Ishikawa (cell line): ENCODE data around the gene TRAPPC3L.

Experiments
- CEBPB ChIP-seq: IDR thresholded peaks from 2 replicates; pipeline ENCODE4 v1.6.1; 2012
- CREB1 ChIP-seq: IDR thresholded peaks from 2 replicates; pipeline ENCODE4 v1.6.1; 2012; ENCODE audit warnings: low read depth
- EGR1 ChIP-seq: IDR thresholded peaks from 2 replicates; pipeline ENCODE4 v1.6.1; 2012
- EP300 ChIP-seq: IDR thresholded peaks from 2 replicates; pipeline ENCODE4 v1.6.1; 2012; ENCODE audit warnings: borderline replicate concordance
- FOXM1 ChIP-seq: IDR thresholded peaks from 2 replicates; pipeline ENCODE4 v1.6.1; 2012; ENCODE audit warnings: low read depth, borderline replicate concordance
- NFIC ChIP-seq: IDR thresholded peaks from 2 replicates; pipeline ENCODE4 v1.6.1; 2012
- RAD21 ChIP-seq: IDR thresholded peaks from 2 replicates; pipeline ENCODE4 v1.6.1; 2012; ENCODE audit warnings: low read depth
- TAF1 ChIP-seq: IDR thresholded peaks from 2 replicates; pipeline ENCODE4 v1.6.1; 2012; ENCODE audit warnings: low read depth, mild to moderate bottlenecking
- TCF12 ChIP-seq: IDR thresholded peaks from 2 replicates; pipeline ENCODE4 v1.6.1; 2012; ENCODE audit warnings: low read depth
- TEAD4 ChIP-seq: IDR thresholded peaks from 2 replicates; pipeline ENCODE4 v1.6.1; 2012
- YY1 ChIP-seq: IDR thresholded peaks from 2 replicates; pipeline ENCODE4 v1.6.1; 2012; ENCODE audit warnings: low read depth
- ZBTB7A ChIP-seq: IDR thresholded peaks from 2 replicates; pipeline ENCODE4 v1.6.1; 2012; ENCODE audit warnings: low read depth
- TF ChIP-seq, protein P1 (sequence below): IDR thresholded peaks from 2 replicates; pipeline ENCODE4 v1.6.1; 2012
- TF ChIP-seq, protein P2 (sequence below): IDR thresholded peaks from 2 replicates; pipeline ENCODE4 v1.6.1; 2012
- TF ChIP-seq, protein P3 (sequence below): IDR thresholded peaks from 2 replicates; pipeline ENCODE4 v1.6.1; 2012; ENCODE audit warnings: low read depth, mild to moderate bottlenecking

TRAPPC3L gene

DNA sequence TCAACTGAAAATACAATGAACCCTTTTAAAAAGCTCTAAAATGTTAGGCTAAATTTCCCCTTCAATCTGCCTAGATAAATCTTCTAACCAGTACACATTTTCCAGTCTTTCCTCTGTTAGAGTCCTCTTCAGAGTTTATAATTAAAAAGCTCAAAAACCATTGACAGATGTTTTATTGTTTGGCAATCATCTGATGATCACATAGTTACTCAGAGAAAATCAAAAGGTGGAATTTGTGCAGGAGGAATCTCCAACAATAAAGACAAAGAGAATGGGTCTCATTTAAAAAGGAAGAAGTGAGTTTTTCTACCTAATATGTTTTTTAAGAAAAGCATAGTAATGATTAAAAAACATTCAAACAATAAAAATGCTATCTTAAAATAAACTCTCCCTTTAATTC, 3.1 kb downstream of the TRAPPC3L start:
- TF ChIP-seq TEAD4 (no peak), FOXM1 (no peak), EP300 (no peak), ZBTB7A (no peak), CEBPB (no peak), CREB1 (no peak), EGR1 (no peak), TAF1 (no peak), NFIC (no peak)
- TF ChIP-seq, protein P1, sequence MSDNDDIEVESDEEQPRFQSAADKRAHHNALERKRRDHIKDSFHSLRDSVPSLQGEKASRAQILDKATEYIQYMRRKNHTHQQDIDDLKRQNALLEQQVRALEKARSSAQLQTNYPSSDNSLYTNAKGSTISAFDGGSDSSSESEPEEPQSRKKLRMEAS: no peak
- TF ChIP-seq, protein P2, sequence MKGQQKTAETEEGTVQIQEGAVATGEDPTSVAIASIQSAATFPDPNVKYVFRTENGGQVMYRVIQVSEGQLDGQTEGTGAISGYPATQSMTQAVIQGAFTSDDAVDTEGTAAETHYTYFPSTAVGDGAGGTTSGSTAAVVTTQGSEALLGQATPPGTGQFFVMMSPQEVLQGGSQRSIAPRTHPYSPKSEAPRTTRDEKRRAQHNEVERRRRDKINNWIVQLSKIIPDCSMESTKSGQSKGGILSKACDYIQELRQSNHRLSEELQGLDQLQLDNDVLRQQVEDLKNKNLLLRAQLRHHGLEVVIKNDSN: no peak

DNA sequence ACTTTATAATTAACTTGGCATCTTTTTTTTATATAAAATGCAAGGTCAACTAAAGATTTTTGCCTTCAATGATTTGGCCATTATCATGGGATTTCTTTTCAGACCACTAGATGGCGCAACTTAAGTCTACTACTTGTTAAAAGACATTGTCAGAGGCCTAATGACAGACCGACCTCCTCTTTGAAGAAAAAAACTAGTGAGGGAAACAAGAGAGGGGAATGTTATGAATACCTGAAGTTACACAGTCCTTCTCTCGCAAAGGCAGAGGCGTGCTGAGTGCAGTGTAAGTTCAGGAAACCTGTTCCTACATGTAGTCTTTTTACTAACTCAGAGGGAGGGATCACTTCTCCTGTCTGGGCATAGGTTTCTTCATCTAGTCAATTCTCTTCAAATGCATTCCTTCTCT, 9.3 kb downstream of the TRAPPC3L start:
- TF ChIP-seq FOXM1 (no peak), RAD21 (peak; percentile 46; the same call in 1 of the 2 replicates), EP300 (no peak)

DNA sequence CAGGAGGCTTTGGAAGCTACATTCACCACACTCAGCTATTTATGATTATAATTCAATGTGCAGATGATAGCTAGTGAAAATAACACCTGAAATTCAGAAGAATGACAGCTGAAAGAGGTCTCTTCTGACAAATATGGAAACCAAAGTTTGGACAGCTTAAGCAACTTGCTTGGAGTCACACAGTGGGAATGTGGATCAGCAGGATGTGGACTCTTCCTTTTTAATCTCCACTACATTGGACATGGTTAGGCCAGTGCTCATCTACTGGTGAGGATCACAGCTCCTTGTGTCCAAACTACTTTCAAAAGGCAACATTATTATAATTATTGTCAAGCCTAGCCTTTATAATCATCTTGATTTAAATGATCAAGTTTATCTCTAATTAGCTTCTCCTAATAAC, 10.4 kb downstream of the TRAPPC3L start:
- TF ChIP-seq EP300 (no peak), CREB1 (no peak), FOXM1 (no peak), ZBTB7A (no peak), EGR1 (no peak), TCF12 (no peak), RAD21 (no peak), CEBPB (no peak), TAF1 (no peak), NFIC (no peak), YY1 (no peak), TEAD4 (no peak)
- TF ChIP-seq, protein P3, sequence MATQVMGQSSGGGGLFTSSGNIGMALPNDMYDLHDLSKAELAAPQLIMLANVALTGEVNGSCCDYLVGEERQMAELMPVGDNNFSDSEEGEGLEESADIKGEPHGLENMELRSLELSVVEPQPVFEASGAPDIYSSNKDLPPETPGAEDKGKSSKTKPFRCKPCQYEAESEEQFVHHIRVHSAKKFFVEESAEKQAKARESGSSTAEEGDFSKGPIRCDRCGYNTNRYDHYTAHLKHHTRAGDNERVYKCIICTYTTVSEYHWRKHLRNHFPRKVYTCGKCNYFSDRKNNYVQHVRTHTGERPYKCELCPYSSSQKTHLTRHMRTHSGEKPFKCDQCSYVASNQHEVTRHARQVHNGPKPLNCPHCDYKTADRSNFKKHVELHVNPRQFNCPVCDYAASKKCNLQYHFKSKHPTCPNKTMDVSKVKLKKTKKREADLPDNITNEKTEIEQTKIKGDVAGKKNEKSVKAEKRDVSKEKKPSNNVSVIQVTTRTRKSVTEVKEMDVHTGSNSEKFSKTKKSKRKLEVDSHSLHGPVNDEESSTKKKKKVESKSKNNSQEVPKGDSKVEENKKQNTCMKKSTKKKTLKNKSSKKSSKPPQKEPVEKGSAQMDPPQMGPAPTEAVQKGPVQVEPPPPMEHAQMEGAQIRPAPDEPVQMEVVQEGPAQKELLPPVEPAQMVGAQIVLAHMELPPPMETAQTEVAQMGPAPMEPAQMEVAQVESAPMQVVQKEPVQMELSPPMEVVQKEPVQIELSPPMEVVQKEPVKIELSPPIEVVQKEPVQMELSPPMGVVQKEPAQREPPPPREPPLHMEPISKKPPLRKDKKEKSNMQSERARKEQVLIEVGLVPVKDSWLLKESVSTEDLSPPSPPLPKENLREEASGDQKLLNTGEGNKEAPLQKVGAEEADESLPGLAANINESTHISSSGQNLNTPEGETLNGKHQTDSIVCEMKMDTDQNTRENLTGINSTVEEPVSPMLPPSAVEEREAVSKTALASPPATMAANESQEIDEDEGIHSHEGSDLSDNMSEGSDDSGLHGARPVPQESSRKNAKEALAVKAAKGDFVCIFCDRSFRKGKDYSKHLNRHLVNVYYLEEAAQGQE: no peak
- TF ChIP-seq, protein P1: no peak
- TF ChIP-seq, protein P2: no peak

DNA sequence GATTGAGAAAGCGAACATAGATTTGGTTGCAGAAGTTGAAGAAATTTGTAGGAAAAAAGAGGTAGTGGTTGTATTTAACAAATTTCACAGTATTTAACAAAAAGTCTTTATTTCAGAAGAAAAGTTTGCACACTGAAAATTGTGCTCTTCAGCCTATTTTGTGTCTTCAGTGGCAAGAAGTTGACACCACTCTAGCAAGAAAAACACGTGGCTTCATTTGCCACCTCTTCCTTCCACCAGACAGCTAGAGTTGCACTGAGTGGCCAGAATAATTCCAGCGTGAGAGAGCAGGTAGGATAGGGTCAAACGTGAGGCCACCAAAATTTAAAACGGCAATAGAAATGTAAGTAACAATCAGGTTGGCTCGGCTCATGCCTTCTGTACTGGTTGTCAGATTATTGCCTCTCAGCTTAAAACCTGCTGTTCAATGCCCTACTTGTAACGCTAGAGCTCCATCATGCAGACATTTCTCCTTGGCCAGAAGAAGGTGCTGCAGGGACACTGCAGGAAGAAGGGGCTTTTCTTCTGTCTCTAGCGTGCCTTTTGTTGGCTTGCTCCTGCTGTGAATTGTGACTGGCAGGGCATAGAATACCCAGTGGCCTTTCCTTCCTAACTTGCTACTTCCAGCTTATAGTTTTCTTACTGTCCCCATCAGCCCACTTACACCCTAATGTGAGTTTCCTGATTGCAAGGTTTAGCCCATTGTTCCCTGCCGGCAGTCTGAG, 12.1 kb downstream of the TRAPPC3L start:
- TF ChIP-seq, protein P1: no peak
- TF ChIP-seq TCF12 (no peak), CREB1 (no peak), EP300 (no peak), TAF1 (no peak), RAD21 (no peak), TEAD4 (no peak), YY1 (no peak), EGR1 (no peak), NFIC (no peak), ZBTB7A (no peak), FOXM1 (no peak)
- TF ChIP-seq, protein P3: no peak
- TF ChIP-seq, protein P2: no peak
